MM.1S (cell line): ENCODE measurements around the gene FAM222B.

ENCODE experiments used
- DNase-seq: peaks from one replicate; pipeline ENCODE4 v3.0.0-alpha.2; 2015
- H2AFZ ChIP-seq: fragments of 300-600 bp; sonication (generic); 2 replicates; pipeline ENCODE4 v1.6.0; 2016; ENCODE audit warnings: antibody characterized with exemption, low read length
- H3F3A ChIP-seq: fragments of 300-600 bp; sonication (generic); 2 replicates; pipeline ENCODE4 v1.6.1; 2016; ENCODE audit warnings: mild to moderate bottlenecking, antibody characterized with exemption, low read length, moderate library complexity, mixed read lengths; ENCODE audit not compliant: insufficient read depth
- H3K27ac ChIP-seq: fragments of 300-600 bp; sonication (generic); 2 replicates; pipeline ENCODE4 v1.5.1; 2016; ENCODE audit warnings: mild to moderate bottlenecking, low read length
- H3K27me3 ChIP-seq: fragments of 300-600 bp; sonication (generic); replicated peaks from 2 replicates; pipeline ENCODE4 v1.6.0; 2016; ENCODE audit warnings: low read length; ENCODE audit not compliant: insufficient read depth
- H3K36me3 ChIP-seq: fragments of 300-600 bp; sonication (generic); replicated peaks from 2 replicates; pipeline ENCODE4 v1.6.1; 2016; ENCODE audit warnings: mild to moderate bottlenecking, low read length, mixed read lengths; ENCODE audit not compliant: insufficient read depth
- H3K4me1 ChIP-seq: fragments of 300-600 bp; sonication (generic); 2 replicates; pipeline ENCODE4 v1.6.1; 2016; ENCODE audit warnings: low read length, mixed read lengths
- H3K4me2 ChIP-seq: fragments of 300-600 bp; sonication (generic); 2 replicates; pipeline ENCODE4 v1.6.0; 2016; ENCODE audit warnings: low read depth, low read length
- H3K4me3 ChIP-seq: fragments of 300-600 bp; sonication (generic); 2 replicates; pipeline ENCODE4 v1.5.1; 2016; ENCODE audit warnings: low read length, mixed read lengths
- H3K79me2 ChIP-seq: fragments of 300-600 bp; sonication (generic); 2 replicates; pipeline ENCODE4 v1.6.1; 2016; ENCODE audit warnings: mixed run types, low read length, mixed read lengths
- H3K9ac ChIP-seq: fragments of 300-600 bp; sonication (generic); 2 replicates; pipeline ENCODE4 v1.6.1; 2016; ENCODE audit warnings: low read length, mixed read lengths
- H3K9me2 ChIP-seq: fragments of 300-600 bp; sonication (generic); replicated peaks from 2 replicates; pipeline ENCODE4 v1.6.1; 2016; ENCODE audit warnings: mild to moderate bottlenecking, low read length, mixed read lengths; ENCODE audit not compliant: insufficient read depth
- H3K9me3 ChIP-seq: fragments of 300-600 bp; sonication (generic); replicated peaks from 2 replicates; pipeline ENCODE4 v1.6.1; 2016; ENCODE audit warnings: mild to moderate bottlenecking, low read length, mixed read lengths; ENCODE audit not compliant: insufficient read depth
- H4K20me1 ChIP-seq: fragments of 300-600 bp; sonication (generic); 2 replicates; pipeline ENCODE4 v1.6.1; 2016; ENCODE audit warnings: mild to moderate bottlenecking, low read length, moderate library complexity, mixed read lengths; ENCODE audit not compliant: insufficient read depth
- CTCF ChIP-seq: fragments of 300-600 bp; sonication (generic); IDR thresholded peaks from 2 replicates; pipeline ENCODE4 v1.5.1; 2016; ENCODE audit warnings: antibody characterized with exemption, low read length, mixed read lengths
- EZH2 ChIP-seq: fragments of 300-600 bp; sonication (generic); optimal IDR thresholded peaks from 2 replicates; pipeline ENCODE3; 2017; ENCODE audit warnings: low read depth, mild to moderate bottlenecking, antibody characterized with exemption, low read length, mixed read lengths
- EZH2phosphoT487 ChIP-seq: fragments of 300-600 bp; sonication (generic); IDR thresholded peaks from 2 replicates; pipeline ENCODE4 v1.6.1; 2018; ENCODE audit warnings: antibody characterized with exemption, low read length

FAM222B gene

GRCh38 chr17:28749516-28750177 lies 92.9 kb downstream of the FAM222B start:
- no peaks in the 10 kb centered on the region for H3K9me3 ChIP-seq
- no peaks in the 10 kb centered on the region for H4K20me1 ChIP-seq
- H3K4me1 ChIP-seq, result peaks cover 6% of the 10 kb centered on the region
- H3K27me3 ChIP-seq, result no peaks in the 10 kb centered on the region
- no peak overlapping the region for H3K4me2 ChIP-seq
- peaks cover 7% of the 10 kb centered on the region; the same call in 1 of the 2 replicates for H3F3A ChIP-seq
- H2AFZ ChIP-seq, result no peak overlapping the region
- no peak overlapping the region for H3K4me3 ChIP-seq
- no peak overlapping the region for H3K27ac ChIP-seq
- H3K9me2 ChIP-seq, result no peaks in the 10 kb centered on the region
- no peaks in the 10 kb centered on the region for H3K36me3 ChIP-seq
- peaks cover 33% of the 10 kb centered on the region for H3K79me2 ChIP-seq
- no peak for DNase-seq
- no peak overlapping the region for H3K9ac ChIP-seq
- TF ChIP-seq EZH2phosphoT487 (no peak), CTCF (no peak), EZH2 (no peak)

GRCh38 chr17:28748852-28749515 lies 93.6 kb downstream of the FAM222B start:
- H3K27me3 ChIP-seq, result no peaks in the 10 kb centered on the region
- no peak overlapping the region for H3K9ac ChIP-seq
- H3K4me1 ChIP-seq, result peaks cover 6% of the 10 kb centered on the region
- H3F3A ChIP-seq, result peaks cover 7% of the 10 kb centered on the region; the same call in 1 of the 2 replicates
- H3K4me2 ChIP-seq, result no peak overlapping the region
- H3K4me3 ChIP-seq, result no peak overlapping the region
- peaks cover 38% of the 10 kb centered on the region for H3K79me2 ChIP-seq
- H2AFZ ChIP-seq, result no peak overlapping the region
- DNase-seq, result no peak
- no peaks in the 10 kb centered on the region for H4K20me1 ChIP-seq
- H3K27ac ChIP-seq, result no peak overlapping the region
- H3K9me3 ChIP-seq, result no peaks in the 10 kb centered on the region
- no peaks in the 10 kb centered on the region for H3K36me3 ChIP-seq
- no peaks in the 10 kb centered on the region for H3K9me2 ChIP-seq
- TF ChIP-seq CTCF, result no peak
- no peak for TF ChIP-seq EZH2phosphoT487
- no peak for TF ChIP-seq EZH2

DNA sequence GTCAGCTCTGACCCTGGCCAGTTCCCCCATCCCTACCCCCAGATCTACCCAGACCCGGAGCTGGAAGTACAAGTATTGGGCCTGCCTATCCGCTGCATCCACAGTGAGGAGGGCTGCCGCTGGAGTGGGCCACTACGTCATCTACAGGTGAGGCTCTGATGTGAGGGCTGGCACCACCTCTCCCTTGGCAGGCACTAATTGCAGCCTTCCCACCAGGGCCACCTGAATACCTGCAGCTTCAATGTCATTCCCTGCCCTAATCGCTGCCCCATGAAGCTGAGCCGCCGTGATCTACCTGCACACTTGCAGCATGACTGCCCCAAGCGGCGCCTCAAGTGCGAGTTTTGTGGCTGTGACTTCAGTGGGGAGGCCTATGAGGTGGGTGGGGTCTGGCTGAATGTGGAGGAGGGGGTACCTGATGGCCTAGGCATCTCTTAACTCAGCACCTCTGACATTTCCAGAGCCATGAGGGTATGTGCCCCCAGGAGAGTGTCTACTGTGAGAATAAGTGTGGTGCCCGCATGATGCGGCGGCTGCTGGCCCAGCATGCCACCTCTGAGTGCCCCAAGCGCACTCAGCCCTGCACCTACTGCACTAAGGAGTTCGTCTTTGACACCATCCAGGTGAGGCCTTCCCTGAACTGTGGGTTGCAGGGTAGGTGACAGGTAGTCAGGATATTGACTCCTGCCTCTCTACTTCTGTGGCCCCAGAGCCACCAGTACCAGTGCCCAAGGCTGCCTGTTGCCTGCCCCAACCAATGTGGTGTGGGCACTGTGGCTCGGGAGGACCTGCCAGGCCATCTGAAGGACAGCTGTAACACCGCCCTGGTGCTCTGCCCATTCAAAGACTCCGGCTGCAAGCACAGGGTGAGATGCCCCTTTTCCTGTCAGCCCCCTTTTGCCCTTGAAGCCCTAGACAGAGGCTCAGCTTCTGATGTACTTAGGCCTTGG lies 94.5 kb downstream of the FAM222B start:
- no peaks in the 10 kb centered on the region for H3K9me2 ChIP-seq
- H3K79me2 ChIP-seq, result peaks cover 38% of the 10 kb centered on the region
- H2AFZ ChIP-seq, result no peak overlapping the region
- H3K9me3 ChIP-seq, result no peaks in the 10 kb centered on the region
- H3K27me3 ChIP-seq, result no peaks in the 10 kb centered on the region
- H3K27ac ChIP-seq, result no peak overlapping the region
- H3K4me3 ChIP-seq, result no peak overlapping the region
- DNase-seq, result no peak
- no peak for TF ChIP-seq CTCF
- no peak for TF ChIP-seq EZH2
- TF ChIP-seq EZH2phosphoT487, result no peak
- no peaks in the 10 kb centered on the region for H3K36me3 ChIP-seq
- H3K9ac ChIP-seq, result no peak overlapping the region
- peaks cover 6% of the 10 kb centered on the region for H3K4me1 ChIP-seq
- H3K4me2 ChIP-seq, result no peak overlapping the region
- no peaks in the 10 kb centered on the region for H4K20me1 ChIP-seq
- peaks cover 13% of the 10 kb centered on the region for H3F3A ChIP-seq
